ENCODE data around the gene UHMK1. TPM values are rescaled to one million over a fixed set of nuclear protein-coding genes. Genes with fewer than 3 reads are reported as not detected.
A peak's percentile ranks its signal among the peaks of the same experiment; 100 is the strongest.

The UHMK1 gene
- total and polyA plus RNA-seq, 11 donors = 5.6 to 34.5 (median 21.8) TPM

DNA sequence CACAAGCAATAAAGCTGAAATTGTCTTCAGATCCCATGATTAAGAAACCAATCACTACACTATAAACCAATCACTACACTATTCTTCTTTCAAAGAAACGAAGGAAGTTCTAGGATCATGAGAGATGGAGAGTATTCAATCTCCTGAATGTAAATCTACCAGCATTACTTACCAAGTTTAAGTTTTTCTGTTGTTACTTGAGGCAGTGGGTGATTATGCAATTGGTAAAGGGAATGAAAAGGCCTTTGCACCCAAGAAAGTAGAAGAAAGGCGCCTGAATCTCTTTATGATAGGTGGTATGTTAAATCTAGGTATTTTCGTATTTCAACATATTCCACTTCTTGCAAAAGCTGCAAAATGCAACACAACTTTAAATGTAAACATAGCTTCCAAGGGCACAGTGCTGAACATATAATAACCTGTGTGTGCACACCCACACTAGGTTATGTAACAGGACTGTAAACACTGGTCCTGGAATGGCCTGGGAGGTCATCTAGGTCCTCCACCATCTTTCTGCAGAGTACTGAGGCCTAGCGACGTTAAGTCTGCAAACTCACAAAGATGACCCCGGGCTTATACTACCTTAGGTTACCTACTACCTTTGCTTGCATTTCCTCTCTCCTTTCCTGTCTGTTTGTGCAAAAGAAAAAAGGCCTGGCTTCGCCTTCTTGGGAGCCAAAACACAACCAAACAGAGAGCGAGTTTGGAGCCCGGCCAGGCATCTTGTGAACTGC, 62.9 kb downstream of the UHMK1 start:
- no peaks in the 10 kb centered on the region for H3K36me3 ChIP-seq

GRCh38 chr1:162561037-162561615, 63.5 kb downstream of the UHMK1 start:
- H3K4me1 ChIP-seq = peaks cover 3 to 39% (median 14%) of the 10 kb centered on the region in 12 donors

More for the DNA sequence above, 62.9 kb downstream of the UHMK1 start:
- WGBS, 4 donors = 39 to 49% (median 42%) methylated on average over 8 to 9 of the region's 9 CpGs
- no peak for DNase-seq
- no peak for TF ChIP-seq CTCF (IDR thresholded peaks at IDR 0.05)
- no peak for TF ChIP-seq POLR2A (IDR thresholded peaks at IDR 0.05)
- ATAC-seq = peak; percentile 0 to 31 (median 10)
- Histone ChIP-seq H3K27me3 (no peaks in the 10 kb centered on the region), H3K4me3 (peak overlapping the region; percentile 43 to 98 (median 82)), H3K9me3 (no peaks in the 10 kb centered on the region), H3K4me1 (peaks cover 3 to 39% (median 14%) of the 10 kb centered on the region in 12 donors), H3K27ac (peak overlapping the region; percentile 90 to 99 (median 96))
- intact Hi-C loops (cut with DNase I) = loop anchor here in 5 of 10 donors (5.0 kb wide), 1 partner anchor 63 kb away; the partner anchor contains the start of gene UHMK1 (in 5 of the 5)

GRCh38 chr1:162561616-162562469, 64.2 kb downstream of the UHMK1 start, which contains the start of gene UAP1:
Gene UAP1, plus strand, starts transcription at chr1:162561722. Its CDS starts 4,347 bp downstream, at chr1:162566069.
- Histone ChIP-seq H3K27ac (peak within 1 kb of the TSS; percentile 90 to 99 (median 96)), H3K27me3 (no peaks in the 10 kb centered on the region), H3K36me3 (peaks cover 0 to 14% (median 6%) of the 10 kb centered on the region in 9 donors), H3K4me3 (peak within 1 kb of the TSS; percentile 65 to 98 (median 84)), H3K4me1 (peaks cover 3 to 39% (median 14%) of the 10 kb centered on the region in 12 donors), H3K9me3 (no peaks in the 10 kb centered on the region)
- peak; percentile 1 to 49 (median 30) for ATAC-seq
- TF ChIP-seq POLR2A (IDR thresholded peaks at IDR 0.05) (peak; percentile 18 to 93), CTCF (IDR thresholded peaks at IDR 0.05) (no peak)
- 1 to 3% (median 1%) methylated on average over 12 to 69 of the region's 69 CpGs for WGBS, 4 donors
- DNase-seq = peak in 3 of 5 donors; percentile 39 to 57 (median 50)
- intact Hi-C loops (cut with DNase I) = loop anchor here in 5 of 10 donors (5.0 kb wide), 1 partner anchor 65 kb away; the partner anchor contains the start of gene UHMK1 (in 5 of the 5)

More at GRCh38 chr1:162561037-162561615, 63.5 kb downstream of the UHMK1 start:
- H3K27ac ChIP-seq = peak overlapping the region; percentile 90 to 99 (median 96)
- peaks cover 0 to 6% (median 0%) of the 10 kb centered on the region in 9 donors for H3K36me3 ChIP-seq
- no peak for TF ChIP-seq CTCF (IDR thresholded peaks at IDR 0.05)
- TF ChIP-seq POLR2A (IDR thresholded peaks at IDR 0.05) = peak in 1 of 2 donors; percentile 55
- H3K27me3 ChIP-seq = no peaks in the 10 kb centered on the region
- H3K4me3 ChIP-seq = peak overlapping the region; percentile 65 to 98 (median 84)
- peak; percentile 97 to 99 (median 98) for ATAC-seq
- no peaks in the 10 kb centered on the region for H3K9me3 ChIP-seq
- intact Hi-C loops (cut with DNase I) = loop anchor here in 5 of 10 donors (5.0 kb wide), 1 partner anchor 64 kb away; the partner anchor contains the start of gene UHMK1 (in 5 of the 5)
- DNase-seq = peak; percentile 99
- 0 to 1% (median 1%) methylated on average over 19 to 53 of the region's 53 CpGs; no CpG with 5 or more reads in 1 of the 4 donors for WGBS, 4 donors
